Stimulated activated CD4-positive, alpha-beta T cell treated with anti-CD3 and anti-CD28 coated beads, Interleukin-4, amount 100 ng/mL, for 4 hours (primary cell): ENCODE data around the gene TMEM91.
"Not testable (repeated sequence)": the region's sequence is repeated elsewhere in the genome, so short reads cannot be mapped to it uniquely, and the experiment has no call there.

ENCODE experiments used
- DNase-seq, 2 experiments: peaks; one replicate each; pipeline ENCODE4 v3.0.0-alpha.2; 2020

Gene TMEM91

DNA sequence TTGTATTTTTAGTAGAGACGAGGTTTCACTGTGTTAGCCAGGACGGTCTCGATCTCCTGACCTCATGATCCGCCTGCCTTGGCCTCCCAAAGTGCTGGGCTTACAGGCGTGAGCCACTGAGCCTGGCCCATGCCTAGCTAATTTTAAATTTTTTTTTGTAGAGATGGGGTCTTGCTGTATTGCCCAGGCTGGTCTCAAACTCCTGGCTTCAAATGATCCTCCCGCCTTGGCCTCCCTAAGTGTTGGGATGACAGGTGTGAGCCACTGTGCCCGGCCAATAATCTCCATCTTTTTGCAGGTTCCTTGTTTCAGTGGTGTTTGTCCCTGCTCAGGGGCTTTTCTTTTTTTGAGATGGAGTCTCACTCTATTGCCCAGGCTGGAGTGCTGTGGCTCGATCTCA lies 5.2 kb downstream of the TMEM91 start:
- not testable (repeated sequence) for DNase-seq

DNA sequence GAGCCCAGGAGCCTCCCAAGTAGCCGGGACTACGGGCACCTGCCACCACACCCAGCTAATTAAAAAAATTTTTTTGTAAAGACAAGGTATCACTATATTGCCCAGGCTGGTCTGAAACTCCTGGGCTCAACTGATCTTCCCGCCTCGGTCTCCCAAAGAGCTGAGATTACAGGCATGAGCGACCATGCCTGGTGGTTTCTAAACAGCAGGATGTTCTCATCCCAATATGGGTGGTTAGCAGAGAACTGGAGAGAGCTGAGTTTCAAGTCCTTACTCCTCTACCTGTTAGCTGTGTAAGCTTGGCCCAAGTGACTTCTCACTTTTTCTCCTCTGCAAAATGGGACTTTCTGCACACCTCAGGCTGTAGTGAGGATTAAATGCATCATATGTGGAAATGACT lies 8.0 kb downstream of the TMEM91 start:
- DNase-seq: no peak

DNA sequence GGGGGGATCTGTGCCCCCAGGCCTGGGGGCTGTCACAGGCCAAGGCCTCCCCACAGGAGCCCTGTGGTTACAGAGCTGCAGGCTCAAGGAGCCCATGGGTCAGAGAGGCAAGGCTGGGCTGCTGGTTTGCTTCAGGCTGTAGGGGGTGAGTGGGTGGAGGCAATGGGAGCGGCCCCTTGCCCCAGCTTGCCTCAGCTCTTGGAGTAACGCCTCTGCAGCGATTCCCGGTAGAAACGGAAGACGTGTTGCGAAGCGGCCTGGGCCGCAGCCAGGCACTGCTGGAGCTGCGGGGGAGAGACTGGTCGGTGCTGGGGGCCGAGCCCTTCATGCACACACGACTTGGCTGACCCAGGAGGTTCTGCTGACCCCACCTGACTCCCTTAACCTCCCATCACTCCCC lies 10.1 kb downstream of the TMEM91 start:
- no peak for DNase-seq

DNA sequence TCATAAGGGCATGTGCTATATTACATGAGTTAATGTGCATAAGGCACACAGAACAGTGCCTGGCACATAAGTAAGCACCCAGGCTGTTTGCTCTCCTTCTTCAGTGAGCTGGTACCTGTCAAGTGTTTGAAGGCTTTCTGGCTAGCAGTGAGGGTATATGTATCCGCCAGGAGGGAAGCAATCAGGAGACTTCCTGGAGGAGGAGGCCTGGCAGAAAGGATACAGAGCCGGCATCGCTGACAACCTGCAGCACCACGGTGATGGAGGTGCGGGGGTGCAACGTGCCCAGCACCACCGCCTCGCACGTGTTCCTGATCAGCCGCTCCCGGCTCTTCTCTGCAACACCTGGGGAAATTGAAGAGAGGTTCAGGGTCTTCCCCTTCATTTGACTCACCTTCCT lies 15.3 kb downstream of the TMEM91 start:
- DNase-seq: no peak

DNA sequence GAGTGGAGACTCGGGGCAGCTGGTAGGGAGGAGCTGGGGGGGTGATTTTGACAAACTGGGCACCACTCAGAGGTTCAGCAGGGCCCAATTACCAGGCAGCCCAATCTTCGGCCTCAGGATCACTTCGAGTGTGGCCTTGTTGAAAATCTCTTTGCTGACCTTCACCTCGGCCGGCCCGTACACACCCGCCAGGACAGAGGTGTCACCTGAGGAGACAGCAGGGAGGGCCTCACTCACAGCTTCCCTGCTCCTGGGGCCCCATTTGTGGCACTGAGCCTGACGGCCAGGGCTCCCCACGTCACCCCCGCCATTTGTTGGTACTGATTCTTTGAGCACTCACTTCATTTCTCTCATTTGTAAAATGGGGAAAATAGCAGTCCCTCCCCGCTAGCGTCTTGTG lies 16.4 kb downstream of the TMEM91 start:
- DNase-seq: no peak

DNA sequence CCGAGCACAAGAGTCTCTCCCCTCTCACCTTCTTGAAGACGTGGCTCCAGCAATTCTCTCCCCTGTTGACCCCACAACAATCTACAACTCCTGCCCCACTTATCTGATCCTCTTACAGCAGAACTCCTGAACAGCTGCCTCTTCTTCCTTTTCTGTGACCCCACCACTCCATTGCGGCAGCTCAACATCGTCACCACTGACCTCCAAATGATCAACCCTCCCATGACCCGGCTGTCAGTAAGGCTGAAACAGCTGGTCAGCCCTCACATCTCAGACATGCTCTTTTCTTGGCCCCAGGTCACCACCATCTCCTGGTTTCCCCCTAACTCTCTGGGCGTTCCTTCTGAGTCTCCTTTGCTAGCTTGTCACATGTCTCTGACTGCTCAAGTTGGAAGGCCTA lies 19.0 kb downstream of the TMEM91 start:
- DNase-seq: no peak

DNA sequence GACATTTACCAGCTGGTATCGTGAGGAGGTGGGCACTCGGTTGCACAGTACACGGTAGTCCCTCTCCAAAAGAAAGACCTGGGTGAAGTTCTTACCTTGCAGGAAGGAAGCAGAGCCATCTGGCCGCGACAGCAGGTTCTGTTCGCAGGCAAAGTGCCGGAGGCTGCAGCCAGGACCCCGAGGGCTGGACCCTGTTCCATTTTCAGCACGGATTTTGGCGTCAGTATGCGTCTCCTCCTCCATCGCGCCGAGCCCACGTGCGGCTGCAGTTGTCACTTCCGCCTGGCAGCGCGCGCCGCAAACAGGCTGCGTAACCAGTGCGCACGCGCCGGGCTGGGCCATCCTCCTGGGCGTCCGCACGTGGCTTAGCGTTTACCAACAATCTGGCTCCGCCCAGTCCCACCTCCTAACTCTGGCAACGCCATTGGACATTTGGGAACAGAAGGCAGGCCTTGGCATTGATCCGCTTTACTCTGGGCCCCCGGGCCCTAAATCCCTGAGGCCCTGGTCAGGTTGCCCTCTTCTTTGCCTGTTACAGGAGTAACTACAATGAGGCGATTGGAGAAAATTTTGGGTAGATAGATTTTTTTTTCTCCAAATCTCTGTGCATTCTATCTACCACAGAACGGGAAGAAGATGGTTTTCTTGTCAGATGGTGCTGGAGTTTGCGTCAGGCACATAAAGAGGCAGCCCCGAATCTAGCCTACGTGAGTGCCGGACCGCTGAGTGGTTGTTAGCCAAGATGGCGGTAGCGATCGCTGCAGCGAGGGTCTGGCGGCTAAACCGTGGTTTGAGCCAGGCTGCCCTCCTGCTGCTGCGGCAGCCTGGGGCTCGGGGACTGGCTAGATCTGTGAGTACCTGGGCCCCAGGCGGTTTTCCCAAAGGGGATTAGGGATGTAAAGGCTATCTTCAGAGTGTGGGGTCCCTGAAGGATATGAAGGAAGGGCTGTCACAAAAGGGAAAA lies 21.0 kb downstream of the TMEM91 start, which contains the start of the genes BCKDHA and EXOSC5:
Gene BCKDHA, plus strand, starts transcription at position 733 of the 964 bp plus-strand sequence. Its CDS starts 10 bp downstream, at position 743.
Gene EXOSC5, minus strand, starts transcription at position 274 of the 964 bp plus-strand sequence. Its CDS starts 31 bp downstream, at position 243.
- peak; percentile 97 to 100 for DNase-seq

DNA sequence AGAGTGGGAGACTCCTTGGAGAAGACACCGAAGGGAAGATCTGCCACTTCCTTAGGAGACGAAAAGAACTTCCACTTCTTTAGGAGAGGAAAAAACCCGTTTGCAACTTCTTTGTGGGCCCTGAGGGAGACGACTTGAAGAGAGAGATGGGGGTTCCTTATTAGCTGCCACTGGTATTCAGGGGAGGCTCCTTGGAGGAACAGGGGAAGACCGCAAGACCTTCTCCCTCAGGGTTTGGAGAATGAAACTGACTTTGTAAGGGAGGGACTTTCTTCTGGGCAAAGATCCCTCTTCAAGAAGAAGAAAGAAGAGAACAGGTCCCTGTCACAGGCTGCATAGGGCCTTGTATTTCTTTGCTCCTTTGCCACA lies 21.7 kb downstream of the TMEM91 start:
- DNase-seq: no peak

DNA sequence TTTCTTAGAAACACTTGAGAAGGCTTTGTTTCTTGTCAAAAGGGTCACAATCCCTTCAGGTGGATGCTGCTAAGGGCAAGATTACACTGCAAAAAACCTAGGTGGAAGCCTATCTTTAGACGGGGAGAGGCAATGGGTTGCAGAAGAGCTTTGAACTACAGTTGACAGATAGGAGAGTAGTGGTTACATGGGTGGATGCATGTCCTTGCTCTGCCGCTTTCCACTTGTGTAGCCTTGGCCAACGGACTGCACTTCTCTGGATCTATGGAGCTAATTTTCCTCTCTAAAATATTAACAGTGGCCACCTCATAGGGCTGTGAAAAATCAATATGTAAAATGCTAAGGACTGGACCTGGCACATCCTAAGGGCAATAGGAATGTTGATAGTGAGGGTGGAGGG lies 22.3 kb downstream of the TMEM91 start:
- no peak for DNase-seq

DNA sequence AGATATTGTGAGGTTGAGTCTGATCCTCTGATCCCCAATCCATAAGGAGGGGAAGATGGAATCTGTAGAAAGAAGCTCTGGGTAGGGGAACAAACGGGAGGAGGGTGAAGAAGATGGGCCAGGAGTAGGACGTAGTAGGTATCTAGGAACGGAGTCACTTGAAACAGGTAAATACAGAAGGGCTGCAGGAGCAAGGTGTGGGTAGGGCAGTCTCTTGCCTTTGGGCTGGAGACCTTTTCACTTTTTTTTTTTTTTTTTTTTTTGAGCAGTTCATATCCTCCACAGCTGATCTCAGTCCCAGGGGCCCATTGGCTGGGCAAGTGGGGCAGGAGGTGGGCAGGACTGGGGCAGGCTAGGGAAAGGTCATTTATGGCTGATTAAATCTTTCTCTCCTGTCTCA lies 22.8 kb downstream of the TMEM91 start:
- no peak for DNase-seq

DNA sequence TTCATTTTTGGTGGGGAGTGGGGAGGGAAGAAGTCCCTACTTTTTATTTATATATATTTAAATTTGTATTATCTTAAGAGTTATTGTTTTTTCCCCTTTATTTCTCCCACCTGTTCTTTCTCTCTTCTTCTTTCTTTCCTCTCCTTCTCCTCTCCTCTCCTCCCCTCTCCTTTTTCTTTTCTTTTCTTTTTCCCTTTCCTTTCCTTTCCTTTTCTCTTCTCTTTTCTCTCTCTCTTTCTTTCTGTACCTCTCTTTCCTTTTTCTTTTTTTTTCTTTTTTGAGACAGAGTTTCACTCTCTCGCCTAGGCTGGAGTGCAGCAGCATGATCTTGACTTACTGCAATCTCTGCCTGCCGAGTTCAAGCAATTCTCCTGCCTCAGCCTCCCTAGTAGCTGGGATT lies 23.2 kb downstream of the TMEM91 start:
- no peak for DNase-seq

DNA sequence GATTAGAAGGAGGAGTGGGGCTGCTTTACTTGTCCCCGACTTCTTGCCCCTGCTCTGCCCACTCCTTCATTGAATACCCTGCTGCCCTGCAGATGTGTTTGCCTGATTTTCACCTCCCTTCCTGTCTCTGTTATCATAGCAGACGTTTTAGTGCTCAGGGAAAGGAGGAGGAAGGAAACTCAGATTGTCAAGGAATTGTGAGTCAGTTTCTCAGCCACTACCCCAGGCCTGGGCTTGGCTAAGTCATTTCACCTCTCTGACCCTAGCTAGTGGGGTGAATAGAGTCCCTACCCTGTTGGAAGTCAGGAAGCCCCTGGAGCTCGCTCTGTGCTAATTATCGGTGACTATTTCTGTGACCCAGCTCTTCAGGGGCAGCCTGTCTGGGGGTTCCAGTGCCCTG lies 25.1 kb downstream of the TMEM91 start:
- no peak for DNase-seq

DNA sequence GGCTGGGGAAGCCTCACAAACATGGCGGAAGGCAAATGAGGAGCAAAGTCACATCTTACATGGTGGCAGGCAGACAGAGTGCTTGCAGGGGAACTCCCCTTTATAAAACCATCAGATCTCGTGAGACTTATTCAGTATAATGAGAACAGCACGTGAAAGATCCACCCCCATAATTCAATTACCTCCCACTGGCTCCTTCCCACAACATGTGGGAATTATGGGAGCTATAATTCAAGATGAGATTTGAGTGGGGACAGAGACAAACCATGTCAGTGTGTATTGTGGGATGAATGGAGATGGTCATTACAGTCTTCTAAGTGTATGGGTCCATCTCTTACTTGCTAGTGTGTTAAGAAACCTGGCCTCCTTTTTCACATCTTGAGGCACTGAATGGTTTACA lies 25.7 kb downstream of the TMEM91 start:
- DNase-seq: no peak

DNA sequence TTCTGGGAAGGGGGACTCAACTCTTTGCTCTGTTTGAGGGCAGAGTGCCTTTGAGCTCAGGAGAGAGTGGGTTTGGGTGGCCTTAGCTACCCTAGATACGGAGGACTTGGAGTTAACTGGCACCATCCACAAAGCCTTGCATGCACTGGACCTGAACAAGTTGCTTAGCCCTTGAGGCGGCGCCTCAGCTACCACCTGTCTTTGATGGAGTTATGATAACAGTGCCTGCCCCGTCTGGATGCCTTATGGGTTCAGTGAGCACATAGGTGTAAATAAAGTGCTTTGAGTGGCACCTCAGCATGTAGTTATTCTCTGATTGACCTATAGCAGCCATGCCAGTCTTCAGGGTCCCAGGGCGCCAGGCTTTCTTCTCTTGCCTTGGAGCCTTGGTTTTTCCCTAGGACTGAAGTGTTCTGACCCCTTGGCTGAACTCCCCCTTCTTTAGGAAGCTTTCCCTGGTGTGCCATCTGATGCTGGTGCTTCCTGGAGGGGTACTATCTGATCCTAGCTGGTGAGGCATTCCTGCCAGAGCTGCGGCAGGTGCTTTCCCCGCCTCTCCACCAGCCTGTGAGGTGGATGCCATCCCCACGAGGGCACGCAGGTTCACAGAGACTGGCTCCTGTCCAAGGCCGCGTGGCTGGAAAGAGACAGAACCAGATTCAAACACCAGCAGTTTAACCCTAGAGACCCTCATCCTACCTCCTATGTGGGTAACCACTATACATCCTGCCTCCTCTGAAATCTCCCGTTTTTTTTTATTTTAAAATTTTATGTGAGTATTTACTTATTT lies 27.0 kb downstream of the TMEM91 start:
- no peak for DNase-seq

DNA sequence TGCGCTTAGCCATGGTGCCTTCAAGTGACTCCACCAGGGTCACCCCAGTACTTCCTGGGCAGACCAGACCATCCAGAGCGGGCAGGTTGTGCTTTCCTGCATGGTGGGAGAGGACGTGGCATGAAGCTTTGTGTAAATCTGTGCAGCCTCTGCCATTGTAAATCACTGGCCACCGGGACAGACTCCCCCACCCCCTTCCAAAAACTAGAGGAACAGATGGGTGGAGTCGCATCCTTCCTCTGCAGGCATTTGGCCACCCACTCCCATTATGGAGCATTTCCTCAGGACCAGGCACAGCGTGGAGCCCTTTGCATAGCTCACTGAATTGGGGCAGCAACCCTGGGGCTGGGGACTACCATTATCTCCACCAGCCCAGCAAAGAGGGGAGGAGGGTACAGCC lies 29.4 kb downstream of the TMEM91 start:
- no peak for DNase-seq

DNA sequence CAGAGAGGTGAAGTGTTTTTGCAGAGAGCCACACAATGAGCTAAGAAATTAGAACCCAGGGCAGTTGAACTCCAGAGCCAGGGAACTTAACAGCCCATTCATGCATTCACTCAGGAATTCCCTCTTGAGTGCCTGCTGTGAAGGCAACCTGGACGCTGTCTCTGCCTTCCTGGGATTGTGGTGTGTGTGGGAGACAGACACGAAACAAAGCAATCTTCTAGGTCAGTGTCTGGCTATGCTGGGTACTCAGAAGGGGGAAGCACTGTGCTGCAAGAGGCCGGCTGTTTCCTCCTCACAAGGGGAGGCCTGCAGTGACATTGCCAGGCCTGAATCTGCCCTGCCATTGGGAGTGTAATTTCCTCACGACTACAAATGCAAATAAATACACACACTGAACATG lies 30.9 kb downstream of the TMEM91 start:
- DNase-seq: no peak

DNA sequence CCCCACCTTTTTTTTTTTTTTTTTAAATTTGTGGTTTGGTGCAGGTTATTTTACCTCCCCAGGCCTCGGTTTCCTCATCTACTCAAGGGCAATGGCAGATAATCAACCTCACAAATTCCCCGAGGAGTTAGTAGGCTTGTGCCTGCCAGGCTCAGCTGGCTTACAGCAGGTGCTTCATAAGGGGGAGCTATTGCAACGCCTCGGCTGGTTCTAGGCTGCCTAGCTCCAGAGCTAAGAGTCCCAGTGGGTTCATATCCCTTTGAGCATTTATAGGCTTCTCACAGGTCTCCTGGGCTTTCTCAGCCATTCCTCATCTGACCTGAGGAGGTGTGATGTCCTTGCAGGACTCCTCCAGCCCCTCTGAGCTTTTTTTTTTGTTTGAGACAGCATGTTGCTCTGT lies 31.9 kb downstream of the TMEM91 start:
- no peak for DNase-seq

DNA sequence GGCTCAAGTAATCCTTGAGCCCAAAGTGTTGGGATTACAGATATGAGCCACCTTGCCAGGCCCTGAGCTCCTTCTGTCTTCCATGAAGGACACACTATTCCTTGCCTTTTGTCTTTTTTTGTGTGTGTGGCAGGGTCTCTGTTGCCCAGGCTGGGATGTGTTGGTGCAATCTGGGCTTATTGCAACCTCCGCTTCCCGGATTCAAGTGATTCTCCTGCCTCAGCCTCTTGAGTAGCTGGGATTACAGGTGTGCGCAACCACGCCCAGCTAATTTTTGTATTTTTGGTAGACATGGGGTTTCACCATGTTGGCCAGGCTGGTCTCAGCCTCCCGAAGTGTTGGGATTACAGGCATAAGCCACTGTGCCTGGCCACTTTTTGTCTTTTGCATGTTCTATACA lies 32.5 kb downstream of the TMEM91 start:
- not testable (repeated sequence) for DNase-seq

DNA sequence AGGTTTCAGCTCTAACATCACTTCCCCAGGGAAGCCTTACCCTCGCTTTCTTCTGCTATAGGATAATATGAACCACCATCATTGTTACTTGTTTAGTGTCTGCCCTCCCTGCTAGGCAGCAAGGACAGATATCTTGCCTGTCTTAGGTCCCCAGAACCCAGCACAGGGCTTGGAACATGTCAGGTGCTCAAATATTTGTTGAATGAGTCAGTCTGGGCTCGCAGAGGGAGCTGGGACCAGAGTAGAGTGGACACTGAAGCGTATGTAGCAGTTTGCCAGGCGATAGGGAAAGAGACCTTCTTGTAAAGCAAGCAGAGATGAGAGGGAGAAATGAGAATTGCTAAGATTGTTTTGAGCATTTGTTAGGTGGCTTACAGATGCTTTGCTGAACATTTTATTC lies 33.0 kb downstream of the TMEM91 start:
- no peak for DNase-seq

DNA sequence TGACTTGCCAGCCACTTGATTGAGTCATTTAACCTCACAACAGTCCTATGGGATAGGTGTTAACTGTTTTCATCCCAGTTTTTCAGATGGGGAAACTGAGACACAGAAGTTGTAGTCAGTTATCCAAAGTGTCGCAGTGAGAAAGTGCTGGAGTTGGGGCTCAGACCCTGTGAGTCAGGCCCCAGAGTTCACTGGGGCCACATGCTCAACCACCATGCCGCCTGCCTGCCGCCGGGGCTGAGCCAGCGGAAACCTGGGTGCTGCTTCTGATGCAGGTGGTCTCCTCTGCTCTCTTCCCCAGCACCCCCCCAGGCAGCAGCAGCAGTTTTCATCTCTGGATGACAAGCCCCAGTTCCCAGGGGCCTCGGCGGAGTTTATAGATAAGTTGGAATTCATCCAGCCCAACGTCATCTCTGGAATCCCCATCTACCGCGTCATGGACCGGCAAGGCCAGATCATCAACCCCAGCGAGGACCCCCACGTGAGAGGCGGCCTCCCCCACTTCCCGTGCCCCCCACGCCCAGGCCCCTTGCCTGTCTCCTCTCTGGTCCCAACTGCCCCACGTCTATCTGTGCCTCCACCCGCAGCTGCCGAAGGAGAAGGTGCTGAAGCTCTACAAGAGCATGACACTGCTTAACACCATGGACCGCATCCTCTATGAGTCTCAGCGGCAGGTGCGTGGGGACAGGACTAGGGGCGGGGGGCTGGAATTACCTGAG lies 34.2 kb downstream of the TMEM91 start:
- no peak for DNase-seq

DNA sequence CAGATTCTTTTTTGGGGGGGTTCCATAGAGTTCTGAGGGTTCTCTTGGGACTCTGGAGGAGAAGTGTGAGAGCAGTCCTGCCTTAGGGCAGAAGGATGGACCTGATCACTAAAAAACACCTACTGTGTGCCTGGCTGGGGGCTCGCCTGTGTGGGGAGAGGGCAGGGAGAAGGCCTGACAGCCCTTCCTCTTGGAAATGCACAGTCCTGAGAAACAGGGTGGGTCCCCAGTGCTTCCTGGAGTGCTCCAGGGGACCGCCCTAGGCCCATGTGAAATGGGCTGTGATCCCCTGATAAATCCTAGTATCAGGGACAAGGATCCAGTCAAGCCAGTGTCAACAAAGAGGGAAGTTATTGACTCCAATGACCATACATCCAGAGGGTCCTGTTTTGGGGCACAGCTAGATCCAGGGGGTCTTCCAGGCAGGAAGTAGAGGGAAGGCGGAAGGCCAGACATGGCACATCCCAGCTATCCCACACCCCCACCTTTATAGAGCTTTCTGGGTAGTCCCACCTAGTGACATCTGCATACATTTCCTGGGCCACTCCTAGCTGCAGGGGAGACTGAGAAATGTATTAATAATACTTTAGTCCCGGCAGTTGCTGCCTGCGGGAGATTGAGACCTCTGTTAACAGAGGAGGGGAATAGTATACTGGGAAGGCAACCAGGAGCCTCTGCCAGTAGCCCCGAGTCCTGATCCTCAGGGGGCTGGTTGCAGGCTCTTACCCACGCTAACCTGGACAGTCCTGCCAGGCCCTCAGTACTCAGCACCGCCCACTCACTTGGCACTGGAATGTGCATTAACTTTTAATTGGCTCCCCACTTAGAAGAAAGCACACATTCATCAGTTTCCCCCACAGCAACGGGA lies 35.0 kb downstream of the TMEM91 start:
- DNase-seq: no peak

DNA sequence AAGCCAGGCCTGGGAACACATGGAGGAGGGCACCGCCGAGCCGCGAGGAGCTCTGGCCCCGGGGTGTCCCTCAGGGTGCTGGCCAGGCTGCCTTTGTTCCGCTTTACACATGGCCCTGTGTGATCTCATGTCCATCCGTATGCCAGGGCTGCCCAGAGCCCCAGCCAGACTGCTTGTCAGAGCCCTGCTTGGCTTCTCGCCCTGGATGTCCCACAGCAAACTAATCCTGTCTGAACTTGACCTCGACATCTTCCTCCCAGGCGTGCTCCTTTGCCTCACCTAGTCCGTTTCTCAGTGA lies 35.6 kb downstream of the TMEM91 start:
- no peak for DNase-seq
